HepG2 (cell line): ENCODE data around the gene APOD. TPM values are rescaled to one million over a fixed set of nuclear protein-coding genes. Genes with fewer than 3 reads are reported as not detected.

Experiments
- ATAC-seq: fragments of 200-7000 bp; cut with Tn5 transposase; 3 replicates; pipeline ENCODE4 v1.9.1; 2020; ENCODE audit warnings: mild to moderate bottlenecking, moderate library complexity
- BruUV-seq: library from RNA; stranded (reverse); fragments of 400-500 nt; replicated peaks from 2 replicates; lab custom pipeline; 2021; lab: Mats Ljungman, UMichigan
- CTCF ChIA-PET: fragments of 300-600 bp; formaldehyde crosslinking; extraction: SDS; loops from one replicate; lab custom pipeline; 2021; ENCODE audit warnings: low total read pairs, inconsistent platforms, low intra/inter-chr PET ratio; lab: Yijun Ruan, JAX
- POLR2A ChIA-PET: fragments of 350-600 bp; sonication (Branson Sonifier 250); formaldehyde crosslinking; loops from one replicate; lab custom pipeline; 2020; ENCODE audit warnings: antibody characterized with exemption, inconsistent platforms; lab: Yijun Ruan, JAX
- DNase-seq: peaks from one replicate; pipeline ENCODE4 v3.0.0-alpha.2; 2015; ENCODE audit warnings: low spot score
- FAIRE-seq: peaks from 3 replicates; lab custom pipeline; 2011; peaks lifted over from hg19 to GRCh38; lab: Jason Lieb, UNC
- H2AFZ ChIP-seq: one replicate; pipeline ENCODE4 v1.6.1; 2011; ENCODE audit warnings: low read length, inconsistent platforms
- H3K27ac ChIP-seq: fragments of 300-600 bp; 3 replicates; pipeline ENCODE4 v1.8.0; 2011; ENCODE audit warnings: mixed run types, mild to moderate bottlenecking, mixed read lengths, low read length, inconsistent platforms; ENCODE audit not compliant: insufficient read depth; ENCODE audit errors: extremely low read length
- H3K27me3 ChIP-seq, 2 experiments: fragments of 200-600 bp in 1 of 2; 2 replicates in 1 of 2; 3 replicates in 1 of 2; pipeline versions ENCODE4 v1.6.0 to v1.8.0; 2011; ENCODE audit warnings: low read length in 2 of 2, mild to moderate bottlenecking in 2 of 2, moderate library complexity in 2 of 2, inconsistent platforms in 1 of 2; ENCODE audit not compliant: insufficient read depth in 2 of 2, control insufficient read depth in 1 of 2
- H3K36me3 ChIP-seq, 2 experiments: fragments of 200-600 bp in 1 of 2; replicated peaks in 1 of 2; 2 replicates in 1 of 2; 3 replicates in 1 of 2; pipeline versions ENCODE4 v1.5.1 to v1.8.0; 2011; ENCODE audit warnings: low read length in 2 of 2, inconsistent platforms in 1 of 2; ENCODE audit not compliant: insufficient read depth in 2 of 2, control insufficient read depth in 1 of 2
- H3K4me1 ChIP-seq: 2 replicates; pipeline ENCODE4 v1.5.1; 2012; ENCODE audit warnings: low read length, inconsistent platforms; ENCODE audit not compliant: insufficient read depth
- H3K4me2 ChIP-seq: 2 replicates; pipeline ENCODE4 v1.6.0; 2011; ENCODE audit warnings: low read depth, low read length, inconsistent platforms
- H3K4me3 ChIP-seq, 3 experiments: fragments of 200-600 bp in 1 of 3; sonication (generic), shearing (Covaris generic) in 1 of 3; replicated peaks in 1 of 3; 2 replicates each; pipeline ENCODE4 v1.5.1; 2011 to 2016; ENCODE audit warnings: low read length in 3 of 3, inconsistent platforms in 2 of 3, low read depth in 2 of 3, mild to moderate bottlenecking in 2 of 3, control low read depth in 1 of 3, mixed read lengths in 1 of 3; ENCODE audit not compliant: insufficient read depth in 1 of 3
- H3K79me2 ChIP-seq: one replicate; pipeline ENCODE4 v1.6.1; 2011; ENCODE audit warnings: low read length, inconsistent platforms; ENCODE audit not compliant: insufficient read depth
- H3K9ac ChIP-seq: 2 replicates; pipeline ENCODE4 v1.6.0; 2011; ENCODE audit warnings: mild to moderate bottlenecking, low read depth, low read length, inconsistent platforms; ENCODE audit not compliant: insufficient read depth
- H3K9me3 ChIP-seq: 2 replicates; pipeline ENCODE4 v1.5.1; 2012; ENCODE audit warnings: mild to moderate bottlenecking, low read length
- H4K20me1 ChIP-seq: 2 replicates; pipeline ENCODE4 v1.6.0; 2011; ENCODE audit warnings: inconsistent platforms, mild to moderate bottlenecking, low read length, moderate library complexity; ENCODE audit not compliant: insufficient read depth
- ESRRA ChIP-seq: sonication (generic); formaldehyde crosslinking; IDR thresholded peaks from 2 replicates; pipeline ENCODE4 v1.5.1; 2020; ENCODE audit warnings: mild to moderate bottlenecking, low read depth, missing genetic modification reagents
- ETV6 ChIP-seq: sonication (generic); formaldehyde crosslinking; conservative IDR thresholded peaks from 2 replicates; pipeline ENCODE4 v1.4.0; 2020; ENCODE audit warnings: missing genetic modification reagents
- FOXJ3 ChIP-seq: sonication (generic); formaldehyde crosslinking; IDR thresholded peaks from 2 replicates; pipeline ENCODE4 v1.4.0; 2020; ENCODE audit warnings: missing genetic modification reagents, mild to moderate bottlenecking, borderline replicate concordance
- GZF1 ChIP-seq: sonication (generic); formaldehyde crosslinking; IDR thresholded peaks from 2 replicates; pipeline ENCODE4 v1.5.1; 2020; ENCODE audit warnings: mild to moderate bottlenecking, missing genetic modification reagents
- MLXIP ChIP-seq: sonication (generic); formaldehyde crosslinking; IDR thresholded peaks from 2 replicates; pipeline ENCODE4 v1.9.0; 2021; ENCODE audit warnings: missing genetic modification reagents, borderline replicate concordance
- NR2F1 ChIP-seq, 2 experiments: fragments of 450-650 bp in 1 of 2; formaldehyde crosslinking in 1 of 2; IDR thresholded peaks; 2 replicates each; pipeline versions ENCODE4 v1.5.0 to v1.6.1; 2016 to 2020; ENCODE audit warnings: mild to moderate bottlenecking in 1 of 2, missing compliant biosample characterization in 1 of 2, missing genetic modification reagents in 1 of 2, moderate library complexity in 1 of 2
- RBFOX2 ChIP-seq: fragments of 200-400 bp; formaldehyde crosslinking; IDR thresholded peaks from 2 replicates; pipeline ENCODE4 v1.6.1; 2017; ENCODE audit warnings: low read depth, mild to moderate bottlenecking, low read length
- SALL2 ChIP-seq: sonication (generic); formaldehyde crosslinking; IDR thresholded peaks from 2 replicates; pipeline ENCODE4 v1.8.1; 2023; ENCODE audit warnings: mild to moderate bottlenecking, missing genetic modification reagents, inconsistent platforms
- SMC3 ChIP-seq: IDR thresholded peaks from 2 replicates; pipeline ENCODE4 v1.6.1; 2011; ENCODE audit warnings: low read length, improper control_type of control experiment
- SP4 ChIP-seq: sonication (generic); formaldehyde crosslinking; IDR thresholded peaks from 2 replicates; pipeline ENCODE4 v1.8.1; 2023; ENCODE audit warnings: mild to moderate bottlenecking, missing genetic modification reagents
- ZNF224 ChIP-seq: sonication (generic); formaldehyde crosslinking; IDR thresholded peaks from 2 replicates; pipeline ENCODE4 v1.5.0; 2020; ENCODE audit warnings: mild to moderate bottlenecking, missing genetic modification reagents
- ZSCAN31 ChIP-seq: sonication (generic); formaldehyde crosslinking; IDR thresholded peaks from 2 replicates; pipeline ENCODE4 v1.5.0; 2020; ENCODE audit warnings: low read depth, mild to moderate bottlenecking, missing genetic modification reagents
- WGBS: methylation state at CpG from one replicate; pipeline ENCODE4 v1.1.6; 2017; ENCODE audit warnings: low lambda C conversion rate; 5-methylcytosine and 5-hydroxymethylcytosine counted together
- in situ Hi-C: cut with HindIII; loops from 2 replicates; pipeline ENCODE4 v1.10.0; 2017; ENCODE audit warnings: low pct_unique_long_range_greater_than_20kb; ENCODE audit not compliant: extremely low pct_ligation_motif_present
- intact Hi-C: fragments of 100-400 bp; cut with micrococcal nuclease; formaldehyde crosslinking; loops from one replicate; pipeline ENCODE4 v1.10.0; 2022; ENCODE audit not compliant: unreplicated experiment
- polyA plus RNA-seq, 8 experiments: library from polyadenylated mRNA; depleted of rRNA in 3 of 8; stranded (reverse) in 7 of 8; unstranded in 1 of 8; fragments of >200 nt; fragmentation: Illumina TruSeq in 4 of 8; extraction: Trizol in 4 of 8; gene quantifications; 2 replicates each; pipeline versions ENCODE4 v1.2.1 to v1.2.3, GENCODE V29; 2011 to 2016; ENCODE audit warnings: low read depth in 4 of 8, missing spikeins in 1 of 8, mixed read lengths in 1 of 8; ENCODE audit not compliant: insufficient read depth in 1 of 8
- total RNA-seq, 5 experiments: library from RNA; depleted of rRNA; stranded (reverse); fragments of >200 nt; fragmentation: Illumina TruSeq; extraction: Trizol; gene quantifications; 2 replicates each; pipeline ENCODE4 v1.2.3, GENCODE V29; 2016; ENCODE audit warnings: low read depth in 1 of 5
- TF ChIP-seq, protein P1 (sequence below): sonication (generic); formaldehyde crosslinking; IDR thresholded peaks from 2 replicates; pipeline ENCODE4 v1.4.0; 2020; ENCODE audit warnings: mild to moderate bottlenecking, missing genetic modification reagents, borderline replicate concordance
- TF ChIP-seq, protein P2 (sequence below): sonication (generic); formaldehyde crosslinking; IDR thresholded peaks from 2 replicates; pipeline ENCODE4 v1.8.0; 2022; ENCODE audit warnings: mild to moderate bottlenecking, missing genetic modification reagents; ENCODE audit not compliant: insufficient replicate concordance
- TF ChIP-seq, protein P3 (sequence below): sonication (generic); formaldehyde crosslinking; conservative IDR thresholded peaks from 2 replicates; pipeline ENCODE4 v1.4.0; 2020; ENCODE audit warnings: mild to moderate bottlenecking, missing genetic modification reagents, moderate library complexity

APOD gene
- total and polyA plus RNA-seq, 2 of the 13 experiments (the other 11 are each of a cell fraction or from before 2014, with no cell fraction given), result not detected

DNA sequence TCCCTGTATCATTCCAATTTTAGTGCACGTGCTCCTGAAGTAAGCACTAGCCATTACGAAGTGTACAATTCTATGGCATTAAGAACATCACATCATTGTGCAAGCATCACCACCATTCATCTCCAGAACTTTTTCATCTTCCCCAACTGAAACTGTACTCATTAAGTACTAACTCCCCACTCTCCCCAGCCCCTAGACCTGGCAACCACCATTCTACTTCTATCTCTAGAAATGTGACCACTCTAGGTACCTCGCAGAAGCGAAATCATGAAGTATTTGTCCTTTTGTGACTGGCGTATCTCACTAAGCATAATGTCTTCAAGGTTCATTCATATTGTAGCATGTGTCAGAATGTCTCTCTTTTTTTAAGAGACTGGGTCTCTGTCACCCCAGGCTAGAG, 52.1 kb downstream of the APOD start:
- 78% methylated on average over 5 of the region's 5 CpGs for WGBS
- no peak overlapping the region for H2AFZ ChIP-seq
- DNase-seq (no peak), FAIRE-seq (no peak), ATAC-seq (no peak)
- no peak overlapping the region for H3K27ac ChIP-seq
- H3K4me1 ChIP-seq, result no peaks in the 10 kb centered on the region
- H3K36me3 ChIP-seq, result peaks cover 4 to 13% of the 10 kb centered on the region in 2 experiments; a peak in 4 of 5 replicates
- POLR2A ChIA-PET, result interaction anchor here (3.3 kb wide), 1 partner anchor 11 kb away, joined by 9 read pairs; the partner anchor contains the start of gene PPP1R2
- H3K9me3 ChIP-seq, result no peaks in the 10 kb centered on the region
- in situ Hi-C loops (no loop called here), intact Hi-C loops (no loop called here)
- no peak overlapping the region for H3K4me2 ChIP-seq
- BruUV-seq, result no TSS peak
- H3K79me2 ChIP-seq, result peaks cover 64% of the 10 kb centered on the region
- no peak overlapping the region for H3K4me3 ChIP-seq
- no peak overlapping the region for H3K9ac ChIP-seq
- CTCF ChIA-PET, result no interaction called here
- H4K20me1 ChIP-seq, result peaks cover 20% of the 10 kb centered on the region
- H3K27me3 ChIP-seq, result no peaks in the 10 kb centered on the region
- TF ChIP-seq NR2F1 (CRISPR knock-in tag; IDR thresholded peaks at IDR 0.05) (no peak), ETV6 (CRISPR knock-in tag) (no peak), MLXIP (CRISPR knock-in tag) (no peak), FOXJ3 (CRISPR knock-in tag) (no peak), GZF1 (no peak), ESRRA (no peak), SP4 (CRISPR knock-in tag) (no peak), SALL2 (CRISPR knock-in tag) (no peak), ZSCAN31 (CRISPR knock-in tag) (no peak), SMC3 (no peak), RBFOX2 (no peak), ZNF224 (CRISPR knock-in tag) (no peak)
- TF ChIP-seq, protein P1, sequence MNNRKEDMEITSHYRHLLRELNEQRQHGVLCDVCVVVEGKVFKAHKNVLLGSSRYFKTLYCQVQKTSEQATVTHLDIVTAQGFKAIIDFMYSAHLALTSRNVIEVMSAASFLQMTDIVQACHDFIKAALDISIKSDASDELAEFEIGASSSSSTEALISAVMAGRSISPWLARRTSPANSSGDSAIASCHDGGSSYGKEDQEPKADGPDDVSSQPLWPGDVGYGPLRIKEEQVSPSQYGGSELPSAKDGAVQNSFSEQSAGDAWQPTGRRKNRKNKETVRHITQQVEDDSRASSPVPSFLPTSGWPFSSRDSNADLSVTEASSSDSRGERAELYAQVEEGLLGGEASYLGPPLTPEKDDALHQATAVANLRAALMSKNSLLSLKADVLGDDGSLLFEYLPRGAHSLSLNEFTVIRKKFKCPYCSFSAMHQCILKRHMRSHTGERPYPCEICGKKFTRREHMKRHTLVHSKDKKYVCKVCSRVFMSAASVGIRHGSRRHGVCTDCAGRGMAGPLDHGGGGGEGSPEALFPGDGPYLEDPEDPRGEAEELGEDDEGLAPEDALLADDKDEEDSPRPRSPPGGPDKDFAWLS, result no peak
- TF ChIP-seq, protein P2, sequence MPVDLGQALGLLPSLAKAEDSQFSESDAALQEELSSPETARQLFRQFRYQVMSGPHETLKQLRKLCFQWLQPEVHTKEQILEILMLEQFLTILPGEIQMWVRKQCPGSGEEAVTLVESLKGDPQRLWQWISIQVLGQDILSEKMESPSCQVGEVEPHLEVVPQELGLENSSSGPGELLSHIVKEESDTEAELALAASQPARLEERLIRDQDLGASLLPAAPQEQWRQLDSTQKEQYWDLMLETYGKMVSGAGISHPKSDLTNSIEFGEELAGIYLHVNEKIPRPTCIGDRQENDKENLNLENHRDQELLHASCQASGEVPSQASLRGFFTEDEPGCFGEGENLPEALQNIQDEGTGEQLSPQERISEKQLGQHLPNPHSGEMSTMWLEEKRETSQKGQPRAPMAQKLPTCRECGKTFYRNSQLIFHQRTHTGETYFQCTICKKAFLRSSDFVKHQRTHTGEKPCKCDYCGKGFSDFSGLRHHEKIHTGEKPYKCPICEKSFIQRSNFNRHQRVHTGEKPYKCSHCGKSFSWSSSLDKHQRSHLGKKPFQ (CRISPR knock-in tag), result no peak
- TF ChIP-seq, protein P3, sequence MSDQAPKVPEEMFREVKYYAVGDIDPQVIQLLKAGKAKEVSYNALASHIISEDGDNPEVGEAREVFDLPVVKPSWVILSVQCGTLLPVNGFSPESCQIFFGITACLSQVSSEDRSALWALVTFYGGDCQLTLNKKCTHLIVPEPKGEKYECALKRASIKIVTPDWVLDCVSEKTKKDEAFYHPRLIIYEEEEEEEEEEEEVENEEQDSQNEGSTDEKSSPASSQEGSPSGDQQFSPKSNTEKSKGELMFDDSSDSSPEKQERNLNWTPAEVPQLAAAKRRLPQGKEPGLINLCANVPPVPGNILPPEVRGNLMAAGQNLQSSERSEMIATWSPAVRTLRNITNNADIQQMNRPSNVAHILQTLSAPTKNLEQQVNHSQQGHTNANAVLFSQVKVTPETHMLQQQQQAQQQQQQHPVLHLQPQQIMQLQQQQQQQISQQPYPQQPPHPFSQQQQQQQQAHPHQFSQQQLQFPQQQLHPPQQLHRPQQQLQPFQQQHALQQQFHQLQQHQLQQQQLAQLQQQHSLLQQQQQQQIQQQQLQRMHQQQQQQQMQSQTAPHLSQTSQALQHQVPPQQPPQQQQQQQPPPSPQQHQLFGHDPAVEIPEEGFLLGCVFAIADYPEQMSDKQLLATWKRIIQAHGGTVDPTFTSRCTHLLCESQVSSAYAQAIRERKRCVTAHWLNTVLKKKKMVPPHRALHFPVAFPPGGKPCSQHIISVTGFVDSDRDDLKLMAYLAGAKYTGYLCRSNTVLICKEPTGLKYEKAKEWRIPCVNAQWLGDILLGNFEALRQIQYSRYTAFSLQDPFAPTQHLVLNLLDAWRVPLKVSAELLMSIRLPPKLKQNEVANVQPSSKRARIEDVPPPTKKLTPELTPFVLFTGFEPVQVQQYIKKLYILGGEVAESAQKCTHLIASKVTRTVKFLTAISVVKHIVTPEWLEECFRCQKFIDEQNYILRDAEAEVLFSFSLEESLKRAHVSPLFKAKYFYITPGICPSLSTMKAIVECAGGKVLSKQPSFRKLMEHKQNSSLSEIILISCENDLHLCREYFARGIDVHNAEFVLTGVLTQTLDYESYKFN, result no peak
